Thyroid gland (tissue), 4 donors: ENCODE results near the gene NDUFS6. TPM values are rescaled to one million over a fixed set of nuclear protein-coding genes. Genes with fewer than 3 reads are reported as not detected.

Experiments
- DNase-seq, 2 donors: peaks; one replicate each; pipeline ENCODE4 v3.0.0-alpha.2; 2019
- H3K27ac ChIP-seq, 3 donors: fragments of 200-600 bp; sonication (generic); 1 replicate in 2 of 3; 2 replicates in 1 of 3; pipeline ENCODE4 v1.5.1; 2016 to 2019; ENCODE audit warnings: mild to moderate bottlenecking in 1 of 3, moderate library complexity in 1 of 3
- H3K27me3 ChIP-seq: fragments of 200-600 bp; sonication (generic); one replicate; pipeline ENCODE4 v1.5.1; 2019
- H3K36me3 ChIP-seq, 2 donors: fragments of 200-600 bp; sonication (generic); one replicate each; pipeline ENCODE4 v1.5.1; 2016 to 2019
- H3K4me1 ChIP-seq, 2 donors: fragments of 200-600 bp; sonication (generic); one replicate each; pipeline ENCODE4 v1.5.1; 2017 to 2019
- H3K4me3 ChIP-seq, 3 donors: fragments of 200-600 bp; sonication (generic); replicated peaks in 1 of 3; 1 replicate in 2 of 3; 2 replicates in 1 of 3; pipeline ENCODE4 v1.5.1; 2016; ENCODE audit warnings: mild to moderate bottlenecking in 1 of 3
- H3K9me3 ChIP-seq: fragments of 200-600 bp; sonication (generic); one replicate; pipeline ENCODE4 v1.5.1; 2017
- CTCF ChIP-seq, 6 experiments: fragments of 200-600 bp in 3 of 6; fragments of 450-650 bp in 3 of 6; sonication (generic) in 3 of 6; IDR thresholded peaks; one replicate each; pipeline ENCODE4 v1.5.1; 2016 to 2019; ENCODE audit warnings: antibody characterized with exemption in 6 of 6, mild to moderate bottlenecking in 2 of 6, inconsistent platforms in 1 of 6, moderate library complexity in 1 of 6
- POLR2A ChIP-seq, 2 donors: fragments of 450-650 bp; IDR thresholded peaks; one replicate each; pipeline ENCODE4 v1.6.1; 2017; ENCODE audit warnings: antibody characterized with exemption in 2 of 2, mild to moderate bottlenecking in 2 of 2, moderate library complexity in 1 of 2
- WGBS, 2 donors: methylation state at CpG; one replicate each; pipeline ENCODE4 v1.1.5; 2017; 5-methylcytosine and 5-hydroxymethylcytosine counted together
- intact Hi-C: fragments of 100-400 bp; cut with DNase I; formaldehyde crosslinking; loops from one replicate; pipeline ENCODE4 v1.15.1; 2023
- total RNA-seq, 4 donors: library from RNA; depleted of rRNA; stranded (reverse); fragments of >200 nt; gene quantifications; one replicate each; pipeline ENCODE4 v1.2.3, GENCODE V29; 2016

The NDUFS6 gene
- total RNA-seq, 4 donors from 2014 or later = 35.8 to 127 (median 54.4) TPM

GRCh38 chr5:1781107-1781506 lies 20.1 kb upstream of the NDUFS6 start:
- Histone ChIP-seq H3K36me3 (no peaks in the 10 kb centered on the region), H3K9me3 (no peaks in the 10 kb centered on the region), H3K4me1 (no peaks in the 10 kb centered on the region), H3K27me3 (no peaks in the 10 kb centered on the region), H3K27ac (no peak overlapping the region), H3K4me3 (no peak overlapping the region)
- intact Hi-C loops = no loop called here
- WGBS, 2 donors = 83 to 84% methylated on average over 6 of the region's 6 CpGs
- no peak for DNase-seq
- TF ChIP-seq POLR2A (IDR thresholded peaks at IDR 0.05) (no peak), CTCF (IDR thresholded peaks at IDR 0.05) (no peak)

DNA sequence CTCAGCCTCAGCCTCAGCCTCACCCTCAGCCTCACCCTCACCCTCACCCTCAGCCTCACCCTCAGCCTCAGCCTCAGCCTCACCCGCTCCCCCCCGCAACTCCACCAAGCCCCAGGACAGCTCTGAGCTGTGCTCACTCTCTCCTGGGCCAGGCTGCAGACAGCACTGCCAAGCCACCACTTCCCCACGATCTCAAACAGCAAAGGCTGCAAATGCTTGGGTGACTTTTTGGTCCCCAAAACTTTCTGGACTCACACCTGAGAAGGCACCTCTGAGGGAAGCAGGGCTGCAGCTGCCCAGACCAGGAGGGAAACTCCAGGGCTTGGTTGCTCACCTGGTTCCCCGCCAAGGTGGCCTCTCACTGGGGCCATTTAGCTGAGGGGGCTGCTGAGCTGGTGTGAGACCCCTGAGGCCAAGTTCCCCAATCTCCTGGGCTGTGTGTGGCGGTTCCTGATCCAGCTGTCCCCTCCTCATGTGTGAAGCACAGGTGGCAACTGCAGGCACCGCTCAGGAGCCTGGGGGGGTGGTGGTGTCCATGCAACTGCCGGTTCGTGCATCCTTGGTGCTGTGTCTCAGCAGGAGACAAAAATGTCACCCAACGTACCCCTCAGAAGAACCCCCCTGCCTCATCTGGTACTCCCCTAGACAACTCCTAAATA lies 19.4 kb upstream of the NDUFS6 start:
- H3K27me3 ChIP-seq = no peaks in the 10 kb centered on the region
- WGBS, 2 donors = 81 to 84% methylated on average over 7 to 8 of the region's 9 CpGs
- no peak for DNase-seq

GRCh38 chr5:1782385-1783215 lies 18.6 kb upstream of the NDUFS6 start:
- no peaks in the 10 kb centered on the region for H3K36me3 ChIP-seq
- 66 to 68% methylated on average over 14 of the region's 14 CpGs for WGBS, 2 donors
- H3K4me1 ChIP-seq = no peaks in the 10 kb centered on the region
- no peak overlapping the region for H3K27ac ChIP-seq
- H3K9me3 ChIP-seq = no peaks in the 10 kb centered on the region
- no peaks in the 10 kb centered on the region for H3K27me3 ChIP-seq
- intact Hi-C loops = no loop called here
- no peak for TF ChIP-seq CTCF (IDR thresholded peaks at IDR 0.05)
- no peak for TF ChIP-seq POLR2A (IDR thresholded peaks at IDR 0.05)
- no peak for DNase-seq
- H3K4me3 ChIP-seq = no peak overlapping the region

More for the DNA sequence above, 19.4 kb upstream of the NDUFS6 start:
- Histone ChIP-seq H3K4me1 (no peaks in the 10 kb centered on the region), H3K4me3 (no peak overlapping the region), H3K27ac (no peak overlapping the region), H3K9me3 (no peaks in the 10 kb centered on the region), H3K36me3 (no peaks in the 10 kb centered on the region)
- intact Hi-C loops = no loop called here
- no peak for TF ChIP-seq POLR2A (IDR thresholded peaks at IDR 0.05)
- no peak for TF ChIP-seq CTCF (IDR thresholded peaks at IDR 0.05)

DNA sequence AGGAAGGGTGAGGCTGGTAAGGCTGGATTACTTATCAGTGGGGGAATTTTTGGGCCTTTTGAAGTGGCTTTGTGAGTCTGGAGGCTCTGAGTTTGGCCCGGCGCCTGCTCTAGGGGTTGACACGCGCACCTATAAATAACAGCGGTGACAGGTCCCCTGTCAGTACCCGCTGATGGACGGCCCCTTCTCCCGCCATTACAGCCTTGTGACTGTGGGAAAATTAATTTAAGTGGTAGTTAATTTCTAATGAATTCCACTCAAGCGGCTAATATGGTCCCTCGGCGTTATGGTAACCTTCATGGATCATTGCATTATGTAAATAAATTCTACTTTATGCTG lies 18.0 kb upstream of the NDUFS6 start:
- TF ChIP-seq CTCF (IDR thresholded peaks at IDR 0.05) (no peak), POLR2A (IDR thresholded peaks at IDR 0.05) (no peak)
- no peak for DNase-seq
- 52 to 71% methylated on average over 11 of the region's 11 CpGs for WGBS, 2 donors
- Histone ChIP-seq H3K9me3 (no peaks in the 10 kb centered on the region), H3K27me3 (no peaks in the 10 kb centered on the region), H3K27ac (no peak overlapping the region), H3K36me3 (no peaks in the 10 kb centered on the region), H3K4me1 (no peaks in the 10 kb centered on the region), H3K4me3 (no peak overlapping the region)
- intact Hi-C loops = no loop called here
